Astrocyte (in vitro differentiated cells and primary cell): ENCODE measurements around the gene UBE2E3.

Source experiments
- EZH2 ChIP-seq: IDR thresholded peaks from 2 replicates; pipeline ENCODE4 v1.6.1; 2012; ENCODE audit warnings: mild to moderate bottlenecking, low read length, inconsistent platforms; ENCODE audit not compliant: insufficient read depth
- TF ChIP-seq, protein P1 (sequence below): IDR thresholded peaks from 2 replicates; pipeline ENCODE4 v1.5.1; 2011; ENCODE audit warnings: low read depth, mild to moderate bottlenecking, inconsistent platforms, low read length, moderate library complexity; ENCODE audit not compliant: insufficient read depth

DNA sequence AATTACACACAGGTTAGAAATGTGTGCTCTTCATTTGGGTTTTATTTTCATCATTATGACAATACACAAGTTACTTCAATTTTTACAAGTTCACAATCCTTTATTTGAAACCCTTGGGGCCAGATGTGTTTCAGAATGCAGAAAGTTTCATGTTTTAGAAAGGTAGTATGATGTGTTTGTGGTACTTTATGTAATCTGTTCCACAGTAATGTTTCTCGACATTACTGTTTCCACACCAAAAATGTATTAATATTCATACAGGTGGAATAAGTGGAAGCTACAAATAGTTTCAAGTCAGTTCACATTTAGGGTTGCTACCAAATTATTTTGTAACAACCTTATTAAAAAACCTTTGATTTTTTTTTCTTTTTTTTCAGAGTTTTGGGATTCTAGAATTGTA is 10.4 kb downstream of the UBE2E3 start:
- TF ChIP-seq, protein P1, sequence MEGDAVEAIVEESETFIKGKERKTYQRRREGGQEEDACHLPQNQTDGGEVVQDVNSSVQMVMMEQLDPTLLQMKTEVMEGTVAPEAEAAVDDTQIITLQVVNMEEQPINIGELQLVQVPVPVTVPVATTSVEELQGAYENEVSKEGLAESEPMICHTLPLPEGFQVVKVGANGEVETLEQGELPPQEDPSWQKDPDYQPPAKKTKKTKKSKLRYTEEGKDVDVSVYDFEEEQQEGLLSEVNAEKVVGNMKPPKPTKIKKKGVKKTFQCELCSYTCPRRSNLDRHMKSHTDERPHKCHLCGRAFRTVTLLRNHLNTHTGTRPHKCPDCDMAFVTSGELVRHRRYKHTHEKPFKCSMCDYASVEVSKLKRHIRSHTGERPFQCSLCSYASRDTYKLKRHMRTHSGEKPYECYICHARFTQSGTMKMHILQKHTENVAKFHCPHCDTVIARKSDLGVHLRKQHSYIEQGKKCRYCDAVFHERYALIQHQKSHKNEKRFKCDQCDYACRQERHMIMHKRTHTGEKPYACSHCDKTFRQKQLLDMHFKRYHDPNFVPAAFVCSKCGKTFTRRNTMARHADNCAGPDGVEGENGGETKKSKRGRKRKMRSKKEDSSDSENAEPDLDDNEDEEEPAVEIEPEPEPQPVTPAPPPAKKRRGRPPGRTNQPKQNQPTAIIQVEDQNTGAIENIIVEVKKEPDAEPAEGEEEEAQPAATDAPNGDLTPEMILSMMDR, result no peak
- no peak for TF ChIP-seq EZH2
